SK-N-MC (cell line): ENCODE measurements around the gene ATG4B.

ENCODE experiments used
- EZH2 ChIP-seq: fragments of 200-600 bp; sonication (generic); IDR thresholded peaks from one replicate; pipeline ENCODE4 v1.6.1; 2017; ENCODE audit warnings: antibody characterized with exemption
- FOXP2 ChIP-seq: optimal IDR thresholded peaks from 2 replicates; pipeline ENCODE3; 2011; ENCODE audit warnings: mild to moderate bottlenecking, moderate library complexity; ENCODE audit not compliant: insufficient read depth; ENCODE audit errors: extremely low read length, control extremely low read depth
- POLR2AphosphoS5 ChIP-seq: IDR thresholded peaks from 2 replicates; pipeline ENCODE4 v1.6.1; 2012; ENCODE audit warnings: mild to moderate bottlenecking, low read depth, low read length, borderline replicate concordance

DNA sequence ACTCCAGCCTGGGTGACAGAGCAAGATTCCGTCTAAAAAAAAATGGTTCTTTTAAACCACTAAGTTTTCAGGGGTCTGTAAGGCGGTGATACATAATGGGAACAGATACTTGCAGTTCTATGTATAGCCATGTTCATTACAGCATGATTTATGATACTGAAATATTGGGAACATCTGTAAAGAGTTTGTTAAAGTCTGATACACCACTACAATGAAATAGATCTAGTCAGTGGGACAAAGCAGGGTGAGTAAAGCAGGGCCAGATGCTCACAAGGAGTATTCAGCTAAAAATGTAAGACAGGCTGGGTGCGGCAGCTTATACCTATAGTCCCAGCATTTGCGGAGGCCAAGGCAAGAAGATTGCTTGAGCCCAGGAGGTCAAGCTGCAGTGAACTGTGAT is 58.2 kb downstream of the ATG4B start:
- no peak for TF ChIP-seq POLR2AphosphoS5
- no peak for TF ChIP-seq EZH2
- TF ChIP-seq FOXP2 = no peak
